CD4-positive, alpha-beta T cell treated with Interleukin-17A for 4 hours (primary cell): Measurements from ENCODE around the gene NTRK2.

Experiments
- DNase-seq: peaks from one replicate; pipeline ENCODE4 v3.0.0-alpha.2; 2020; ENCODE audit warnings: mixed read lengths

The NTRK2 gene

DNA sequence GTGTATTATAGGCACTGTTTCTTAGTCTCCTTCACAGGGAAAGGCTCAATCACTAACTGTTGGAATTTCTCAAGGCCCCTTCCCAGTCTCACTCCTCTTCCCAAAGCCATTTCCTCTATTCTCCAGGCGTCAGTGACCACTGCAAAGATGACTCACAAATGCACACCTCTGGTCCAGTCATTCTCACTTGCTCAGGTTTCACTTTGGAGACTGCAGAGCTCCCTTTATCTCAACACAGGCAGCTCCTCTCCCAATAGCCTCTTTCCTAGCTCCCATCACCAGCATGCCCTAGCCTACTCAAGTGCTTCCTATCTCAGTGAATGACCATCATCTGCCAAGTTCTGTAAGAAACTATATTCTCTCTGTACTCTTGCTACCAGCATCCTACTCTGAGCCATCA is 323.6 kb downstream of the NTRK2 start:
- no peak for DNase-seq

DNA sequence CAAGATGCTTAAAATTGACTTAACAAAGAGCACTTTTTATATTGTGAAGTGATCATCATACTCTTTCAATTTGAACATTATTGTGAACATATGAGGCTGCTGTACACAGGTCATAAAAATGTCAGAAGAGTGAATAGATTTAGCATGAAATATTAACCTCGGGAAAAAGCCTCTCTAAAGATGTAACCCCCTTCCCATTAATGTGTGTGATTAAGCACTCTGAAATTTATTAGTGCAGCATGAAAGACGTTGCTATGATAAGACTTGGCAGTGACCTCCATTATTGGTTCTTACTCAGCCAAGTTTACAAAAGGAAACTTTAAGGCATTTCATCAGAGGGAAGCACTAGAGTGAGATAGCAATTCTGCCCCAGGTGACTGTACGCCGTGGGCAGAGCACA is 326.5 kb downstream of the NTRK2 start:
- no peak for DNase-seq

DNA sequence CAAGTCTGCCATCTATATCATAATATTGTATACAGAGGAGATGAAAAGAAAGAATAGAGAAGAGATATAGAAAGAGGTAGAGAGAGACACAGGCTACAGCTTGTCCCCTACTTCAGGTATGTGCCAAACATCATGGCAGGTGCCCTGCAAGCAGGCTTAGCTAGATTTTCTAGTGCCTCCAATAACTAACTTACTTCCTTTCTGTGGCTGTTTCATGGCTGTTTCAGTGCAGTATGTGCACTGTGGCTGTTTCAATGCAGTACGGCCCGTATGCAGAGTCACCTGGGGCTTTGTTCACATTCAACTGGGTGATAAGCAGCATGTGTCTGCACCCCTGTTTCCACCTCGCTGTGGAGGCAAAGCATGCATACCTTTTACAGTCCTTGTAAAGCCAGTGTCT is 327.2 kb downstream of the NTRK2 start:
- no peak for DNase-seq

DNA sequence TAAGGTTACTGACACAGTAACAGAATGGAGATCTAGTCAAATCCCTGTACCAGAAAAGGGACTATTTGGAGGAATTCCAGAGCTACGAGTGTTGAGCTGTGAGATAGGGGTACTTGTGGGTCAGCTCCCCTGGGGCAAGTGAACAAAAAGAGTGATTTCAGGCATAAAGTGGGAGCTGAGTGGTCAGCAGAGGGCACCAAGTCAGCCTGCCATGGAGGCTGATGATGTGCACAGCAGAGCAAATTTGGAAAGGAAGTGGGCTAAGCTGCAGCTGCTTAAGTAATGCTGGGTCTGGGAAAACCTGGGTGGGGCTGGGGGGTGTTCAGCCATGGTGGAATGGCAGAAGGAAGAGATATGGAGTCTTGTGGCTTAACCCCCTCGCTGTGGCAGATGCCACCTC is 327.9 kb downstream of the NTRK2 start:
- no peak for DNase-seq

DNA sequence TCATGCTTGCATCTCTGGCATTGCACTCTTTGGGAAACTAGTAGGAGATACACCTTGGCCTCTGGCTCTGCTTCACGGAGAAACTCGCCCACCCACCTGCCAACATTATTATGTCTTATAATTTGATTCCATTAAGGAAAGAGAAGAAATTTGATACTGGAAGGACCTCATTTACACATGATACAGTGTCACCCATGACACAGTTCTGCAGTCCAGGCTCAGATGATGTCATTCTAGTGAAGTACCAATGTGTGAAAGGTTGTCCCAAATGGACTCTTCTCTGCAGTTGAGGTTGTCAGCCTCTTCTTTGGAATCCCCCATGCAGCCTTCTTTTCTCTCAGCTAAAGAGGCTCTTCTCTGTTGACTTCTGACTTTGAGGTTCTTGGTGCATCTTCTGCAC is 329.1 kb downstream of the NTRK2 start:
- no peak for DNase-seq

DNA sequence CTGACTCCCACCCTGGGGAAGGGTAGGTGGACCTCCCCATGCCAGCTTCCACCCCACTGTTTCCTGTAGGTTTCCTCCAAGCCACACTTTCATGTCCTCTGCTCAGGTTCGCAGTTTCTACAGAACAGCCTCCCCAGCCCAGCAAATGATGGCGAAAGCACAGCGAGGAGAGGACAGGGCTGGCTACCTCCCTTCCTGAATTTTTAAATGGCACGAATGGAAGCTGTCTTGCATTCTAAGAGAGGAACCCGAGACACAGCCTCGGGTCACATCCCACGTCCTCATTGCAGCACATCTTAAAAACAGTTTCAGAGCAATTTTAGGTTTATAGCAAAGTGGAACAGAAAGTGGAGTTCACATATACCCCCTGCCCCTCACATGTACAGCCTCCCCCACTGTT is 330.3 kb downstream of the NTRK2 start:
- DNase-seq, result no peak

DNA sequence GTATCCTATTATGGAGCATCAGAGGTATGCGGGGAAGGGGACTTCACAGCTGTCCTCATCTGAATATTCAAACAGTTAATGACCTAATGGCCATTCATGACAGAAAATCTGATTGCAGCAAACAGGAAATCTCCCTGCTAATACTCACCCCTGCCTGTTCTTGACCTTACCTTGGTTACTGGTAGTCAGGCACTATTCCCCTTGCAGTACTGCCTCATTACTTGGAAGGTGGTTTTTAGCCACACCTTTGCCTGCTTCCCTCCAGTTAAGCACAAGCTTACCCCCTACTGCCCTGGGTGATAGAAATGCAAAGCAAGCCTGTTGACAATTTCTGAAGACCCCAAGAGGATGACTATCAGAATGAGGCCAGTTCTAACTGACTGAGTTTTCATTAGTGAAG is 332.4 kb downstream of the NTRK2 start:
- DNase-seq, result no peak

DNA sequence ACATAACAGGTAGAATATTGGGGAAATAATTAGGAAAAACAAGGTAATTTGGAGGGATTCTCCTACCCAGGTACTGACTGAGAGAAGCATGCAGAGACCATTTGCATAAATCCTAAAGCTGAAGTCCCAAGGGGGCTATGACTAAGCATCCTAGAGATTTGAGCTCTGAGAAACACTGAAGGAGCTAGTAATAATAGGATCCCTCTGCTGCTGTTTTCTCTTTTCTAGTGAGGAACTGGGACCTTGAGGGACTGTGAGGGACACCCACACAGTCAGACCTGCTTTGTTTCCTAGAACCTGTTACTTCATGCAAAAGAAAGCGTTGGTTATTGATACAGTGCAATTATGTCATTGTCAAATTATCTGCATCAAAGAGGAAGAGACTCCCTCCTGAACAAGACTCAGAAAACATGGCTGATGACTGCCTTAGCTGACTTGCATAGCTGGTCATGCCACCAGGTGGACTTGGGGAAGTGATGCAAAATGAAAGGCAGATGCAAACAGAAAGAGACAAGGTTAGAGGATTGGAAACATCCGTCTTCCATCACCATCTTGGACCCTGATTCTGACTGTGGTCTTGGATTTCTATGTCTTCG is 335.4 kb downstream of the NTRK2 start:
- no peak for DNase-seq

DNA sequence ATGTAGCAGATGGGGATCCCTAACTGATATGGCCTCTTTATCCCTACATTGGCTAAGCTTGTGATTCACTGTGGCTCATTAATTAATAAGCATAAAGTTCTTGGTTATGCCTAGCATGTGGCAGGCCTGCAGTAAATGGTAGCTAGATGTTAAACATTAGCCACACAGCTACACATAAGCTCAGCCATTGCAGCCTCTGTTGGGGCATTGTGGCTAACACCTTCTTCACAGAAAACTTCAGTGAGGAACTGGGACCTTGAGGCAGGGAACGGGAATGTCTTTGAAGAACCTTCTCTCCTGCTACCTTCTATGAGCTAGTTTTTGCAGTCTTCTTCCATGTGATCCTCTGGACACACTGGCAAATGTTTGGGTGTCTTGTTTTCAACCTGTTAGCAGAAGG is 338.2 kb downstream of the NTRK2 start:
- no peak for DNase-seq

DNA sequence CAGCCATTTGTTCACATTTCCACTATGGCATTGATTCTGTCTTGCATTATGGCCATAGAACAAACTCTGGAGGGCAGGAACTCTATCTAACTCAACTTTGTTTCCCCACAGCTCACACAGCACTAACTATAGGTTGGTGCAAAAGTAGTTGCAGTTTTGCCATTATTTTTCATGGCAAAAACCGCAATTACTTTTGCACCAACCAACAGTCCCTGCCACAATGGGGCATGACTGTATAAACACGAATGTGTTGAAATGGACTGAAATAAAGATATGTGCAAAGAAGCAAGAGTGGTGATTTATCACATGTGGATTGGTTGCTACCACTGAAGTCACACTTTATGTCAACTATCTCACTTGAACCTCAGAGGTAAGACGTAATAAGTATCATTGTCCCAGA is 338.7 kb downstream of the NTRK2 start:
- no peak for DNase-seq

DNA sequence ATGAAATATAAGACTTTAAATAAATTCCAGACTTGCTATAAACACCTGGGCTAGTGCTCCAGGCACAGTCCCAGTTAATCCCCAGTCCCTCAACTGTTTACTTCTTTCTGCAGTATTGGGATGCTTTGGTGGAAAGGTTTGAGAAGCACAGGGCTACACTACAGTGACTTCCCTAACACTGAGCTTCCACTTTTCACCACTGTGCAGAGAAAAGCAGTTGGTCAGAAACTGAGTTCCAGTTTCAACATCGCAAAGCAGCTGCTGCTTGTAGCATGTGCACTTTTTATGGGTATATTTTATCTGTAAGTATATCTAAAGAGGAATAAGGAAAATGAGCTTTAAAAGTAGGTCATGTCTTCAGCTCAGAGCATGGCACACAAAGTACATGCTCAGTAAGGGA is 339.7 kb downstream of the NTRK2 start:
- DNase-seq, result no peak

DNA sequence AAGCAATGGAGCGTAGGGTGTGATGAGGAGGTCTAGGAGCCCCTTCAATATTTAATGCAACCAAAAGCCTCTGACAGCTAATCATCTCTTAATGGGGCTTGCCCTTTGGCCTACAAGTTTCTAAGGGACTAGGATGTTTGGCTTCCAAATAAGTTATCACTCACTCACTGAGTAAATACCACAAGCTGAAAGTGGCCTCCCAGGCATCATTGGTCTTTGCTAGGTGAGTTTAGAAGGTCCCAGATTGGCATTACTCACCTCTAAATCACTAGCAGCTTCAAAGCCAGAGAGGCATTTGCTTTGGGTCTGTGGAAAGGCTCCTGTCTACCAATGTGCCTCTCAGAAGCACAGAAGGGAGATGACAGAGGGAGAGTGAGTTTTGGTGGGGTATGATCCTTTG is 344.2 kb downstream of the NTRK2 start:
- no peak for DNase-seq

DNA sequence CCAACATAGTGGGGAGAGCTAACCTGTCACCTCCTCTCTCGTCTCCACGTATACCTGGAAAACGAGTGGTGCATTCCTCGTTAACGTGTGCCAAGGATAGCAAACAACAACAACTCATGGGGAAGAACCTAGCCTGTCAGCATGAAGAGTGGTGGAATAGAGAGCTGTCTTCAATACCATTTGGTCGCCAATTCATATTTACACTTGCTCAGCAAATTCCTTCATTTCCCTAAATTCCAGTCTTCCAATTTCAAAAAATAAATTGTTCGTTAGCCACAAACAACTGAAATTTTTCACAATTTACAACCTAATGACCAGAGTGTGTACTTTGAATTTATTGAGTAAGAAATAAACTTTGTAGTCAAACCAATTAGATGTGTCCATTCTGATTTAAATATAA is 344.8 kb downstream of the NTRK2 start:
- DNase-seq, result no peak

DNA sequence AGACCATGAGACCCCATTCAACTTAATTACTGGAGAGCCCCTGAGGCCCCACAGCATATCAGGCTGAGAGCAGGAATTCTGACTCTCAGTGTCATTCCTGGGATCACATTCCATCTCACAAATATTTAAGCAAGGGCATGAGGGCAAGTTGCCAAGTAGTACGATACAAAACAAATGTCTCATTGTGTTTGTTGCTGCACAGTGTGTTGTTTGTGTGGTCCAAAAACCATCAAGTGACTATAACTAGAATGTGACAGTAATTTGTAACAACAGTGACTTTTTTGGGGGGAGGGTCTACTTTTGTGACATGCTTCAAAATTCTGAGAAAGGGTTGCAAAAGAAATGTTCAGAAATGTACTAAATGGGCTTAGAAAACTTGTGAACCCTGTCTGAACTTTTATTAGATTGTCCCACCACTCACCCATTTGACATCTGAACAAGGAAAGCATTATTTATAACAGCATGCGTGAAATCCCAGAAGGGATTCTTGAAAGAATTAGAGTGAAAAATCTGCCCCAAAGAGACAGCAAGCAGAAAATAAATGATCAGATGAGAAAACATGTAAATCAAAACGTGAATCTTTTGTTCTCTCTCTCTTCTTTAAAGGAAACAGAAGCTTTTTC is 347.0 kb downstream of the NTRK2 start:
- no peak for DNase-seq

DNA sequence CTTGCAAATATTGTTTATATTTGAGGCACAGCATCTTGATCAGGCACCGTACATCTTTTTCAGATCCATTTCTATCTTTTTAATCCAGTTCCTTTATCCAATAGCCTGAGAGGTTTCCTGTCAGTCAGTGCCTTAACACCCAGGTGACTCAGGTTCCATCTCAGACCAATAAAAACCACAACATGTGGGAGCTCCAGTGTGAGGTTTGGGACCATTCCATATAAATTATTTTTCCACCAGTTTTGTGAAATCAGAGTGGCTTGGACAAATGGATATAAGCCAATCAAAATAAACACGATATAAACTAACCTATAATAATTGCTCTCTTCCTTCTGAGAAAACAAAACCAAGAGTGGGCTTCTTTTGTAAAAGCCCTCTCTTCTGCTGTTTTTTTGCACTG is 351.3 kb downstream of the NTRK2 start:
- no peak for DNase-seq

DNA sequence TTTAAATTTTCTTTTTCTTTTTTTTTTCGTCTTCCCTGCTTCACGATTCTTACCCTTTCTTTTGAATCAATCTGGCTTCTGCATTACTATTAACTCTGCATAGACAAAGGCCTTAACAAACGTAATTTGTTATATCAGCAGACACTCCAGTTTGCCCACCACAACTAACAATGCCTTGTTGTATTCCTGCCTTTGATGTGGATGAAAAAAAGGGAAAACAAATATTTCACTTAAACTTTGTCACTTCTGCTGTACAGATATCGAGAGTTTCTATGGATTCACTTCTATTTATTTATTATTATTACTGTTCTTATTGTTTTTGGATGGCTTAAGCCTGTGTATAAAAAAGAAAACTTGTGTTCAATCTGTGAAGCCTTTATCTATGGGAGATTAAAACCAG is 352.2 kb downstream of the NTRK2 start:
- no peak for DNase-seq

DNA sequence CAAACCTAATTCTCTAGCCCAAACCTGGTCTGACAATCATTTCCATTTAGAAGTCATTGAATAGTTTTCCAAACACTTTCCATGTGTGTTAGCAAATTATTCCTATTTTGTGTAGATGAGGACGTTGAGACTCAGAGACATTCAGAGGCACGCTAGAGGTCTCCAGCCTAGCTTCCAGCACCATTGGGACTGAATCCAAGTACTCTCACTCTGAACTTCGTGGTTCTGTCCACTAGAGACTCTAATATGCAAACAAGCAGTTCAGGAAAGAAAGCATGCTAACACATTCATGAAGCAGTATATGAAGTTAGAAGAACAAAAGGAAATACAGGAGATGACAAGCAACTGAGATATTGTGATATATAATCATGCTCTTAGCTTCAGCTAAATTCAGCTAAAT is 354.8 kb downstream of the NTRK2 start:
- no peak for DNase-seq

DNA sequence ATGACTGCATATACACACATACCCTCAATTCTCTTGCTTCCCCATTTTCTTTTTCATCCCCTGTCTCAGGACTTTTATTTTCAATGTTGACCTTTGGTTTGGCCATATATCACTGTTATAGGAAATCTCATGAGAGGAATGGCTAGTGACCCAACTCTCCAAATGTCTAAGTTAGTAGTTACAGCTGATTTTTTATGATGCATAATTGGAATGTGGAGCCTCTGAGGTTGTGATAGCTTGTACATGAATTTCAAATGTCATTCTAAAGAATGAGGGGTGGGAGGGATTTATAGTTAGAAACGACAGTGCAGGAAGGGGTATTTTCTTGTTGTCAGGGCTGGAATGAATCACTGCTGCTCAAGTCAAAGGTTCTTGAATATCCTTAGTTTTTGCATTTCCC is 356.1 kb downstream of the NTRK2 start:
- no peak for DNase-seq

DNA sequence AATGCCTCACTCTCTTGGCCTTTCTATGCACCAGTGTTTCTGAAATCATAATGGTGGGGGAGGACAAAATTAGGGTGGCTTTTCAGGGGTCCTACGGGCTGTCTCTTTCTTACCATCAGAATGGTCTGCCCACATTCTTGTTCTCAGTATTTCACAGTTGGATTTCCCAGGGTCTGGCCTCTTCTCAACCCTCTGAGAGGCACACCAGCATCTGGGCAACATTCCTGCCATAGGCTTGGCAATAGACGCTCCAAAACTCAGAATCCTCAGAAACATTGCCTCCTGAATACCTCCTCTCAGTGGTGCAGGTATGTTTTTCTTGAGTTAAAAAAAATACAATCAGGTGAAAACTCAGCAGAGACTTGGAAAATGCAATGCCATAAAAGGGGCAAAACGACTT is 358.3 kb downstream of the NTRK2 start:
- no peak for DNase-seq

DNA sequence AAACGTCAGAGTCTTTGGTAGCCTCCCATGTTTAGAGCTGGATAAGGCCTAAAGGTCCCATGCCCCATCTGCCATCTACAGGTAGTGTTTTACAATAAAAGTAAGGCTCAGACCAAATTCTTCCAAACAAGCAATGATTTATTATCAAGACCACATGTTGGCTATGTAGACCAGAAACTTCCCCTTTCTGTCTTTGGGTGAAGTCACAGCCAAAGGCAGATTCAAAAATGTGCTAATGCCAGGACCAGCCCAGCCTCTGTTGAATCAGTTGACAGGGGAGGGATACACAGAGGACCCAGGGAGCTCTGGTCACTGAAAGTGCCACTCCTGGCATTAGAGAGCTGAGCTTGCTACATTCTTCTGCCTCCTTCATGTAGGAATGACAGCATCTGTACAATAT is 360.8 kb downstream of the NTRK2 start:
- DNase-seq, result no peak

DNA sequence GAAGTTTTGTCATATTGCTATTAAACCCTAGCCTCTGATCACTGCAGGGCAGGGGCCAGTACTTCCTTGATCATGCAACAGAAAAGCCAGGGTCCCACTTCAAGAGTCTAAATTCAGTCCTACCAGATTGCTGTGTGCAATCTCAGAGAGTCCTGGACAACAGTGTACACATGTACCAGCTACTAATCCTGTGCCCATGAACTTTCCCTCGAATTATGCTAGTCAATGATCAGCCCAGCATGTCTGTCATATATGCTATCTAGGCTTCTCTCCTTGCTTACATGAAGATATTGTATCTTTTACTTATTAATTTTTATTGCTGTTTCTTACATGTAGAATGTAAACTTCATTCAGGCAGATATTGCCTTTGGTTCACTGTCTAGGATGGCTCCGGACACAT is 367.0 kb downstream of the NTRK2 start:
- DNase-seq, result no peak

DNA sequence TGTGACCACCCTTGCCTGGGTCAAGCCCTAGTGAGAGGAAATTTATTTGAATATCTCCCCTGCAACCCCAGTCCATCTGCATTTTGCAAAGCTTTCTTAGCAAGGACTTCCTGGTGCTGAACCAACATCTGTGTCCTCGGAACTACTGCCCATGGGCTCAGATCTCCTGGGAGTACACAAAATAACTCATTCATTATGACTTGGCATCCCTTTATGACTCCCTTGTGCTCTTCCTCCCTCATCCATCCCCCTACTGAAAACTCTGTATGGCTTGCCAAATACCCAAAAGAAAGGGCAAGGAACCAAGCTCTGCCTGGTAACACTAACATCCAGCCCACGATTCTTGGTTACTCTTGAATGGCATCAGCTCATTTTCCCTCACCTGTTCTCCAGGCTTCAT is 368.5 kb downstream of the NTRK2 start:
- no peak for DNase-seq

DNA sequence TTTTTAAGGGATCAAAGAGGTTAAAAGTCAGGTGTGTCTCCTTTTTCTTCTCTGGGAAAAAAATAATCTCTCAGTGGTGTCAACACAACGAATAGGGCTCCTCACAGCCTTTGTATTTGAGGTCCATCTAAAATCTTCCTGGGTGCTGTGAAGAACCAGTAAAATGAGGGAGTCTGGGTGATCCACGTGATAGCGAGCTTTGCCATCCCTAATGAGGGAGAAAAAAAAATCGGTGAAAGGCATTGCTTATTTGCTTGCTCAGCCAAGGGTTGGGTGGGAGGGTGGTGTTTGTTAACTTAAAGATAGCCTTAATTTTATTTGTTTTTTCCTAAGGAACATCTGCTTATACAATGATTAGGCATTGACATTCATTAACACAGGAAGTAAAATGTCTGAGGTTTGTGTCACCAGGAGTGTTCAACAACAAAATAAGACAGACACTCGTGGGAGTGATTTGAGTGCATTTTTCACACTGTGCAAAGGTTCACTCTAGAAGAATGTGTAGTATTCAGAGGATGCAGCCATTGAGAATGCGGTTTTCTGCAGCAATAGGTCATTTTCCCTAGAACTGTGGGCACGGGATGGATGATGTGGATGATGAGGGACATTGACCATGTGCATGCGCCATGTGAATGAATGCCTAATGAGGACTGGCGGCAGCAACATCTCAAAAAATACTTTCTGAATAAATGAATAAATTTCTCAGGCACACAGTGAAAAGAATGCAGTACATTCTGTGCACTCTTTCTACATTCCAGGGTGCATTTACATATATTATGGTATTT is 369.5 kb downstream of the NTRK2 start:
- DNase-seq, result no peak

DNA sequence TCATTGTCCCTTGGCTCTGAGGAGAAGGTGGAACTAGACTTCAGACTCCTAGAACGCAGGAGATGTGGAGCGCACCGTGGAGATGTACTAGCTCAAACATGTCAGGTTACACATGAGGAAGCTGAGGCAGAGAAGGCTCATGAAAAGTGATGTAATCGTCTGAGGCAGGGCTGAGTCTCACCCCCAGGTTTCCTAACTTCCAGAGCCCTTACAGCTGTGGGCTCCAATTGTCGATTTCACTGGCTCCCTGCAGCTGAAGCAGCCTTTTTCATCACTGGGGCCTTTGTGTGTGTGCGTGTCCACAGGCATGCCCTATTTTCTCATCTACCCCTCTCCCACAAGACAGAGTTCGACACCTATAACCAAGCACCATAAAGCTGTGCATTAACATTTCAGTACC is 370.6 kb downstream of the NTRK2 start:
- no peak for DNase-seq
